Activated naive CD8-positive, alpha-beta T cell treated with anti-CD3 and anti-CD28 coated beads for 36 hours (primary cell): ENCODE results near the gene IGF2BP2. TPM values are rescaled to one million over a fixed set of nuclear protein-coding genes. Genes with fewer than 3 reads are reported as not detected.
"Not testable (repeated sequence)": the region's sequence is repeated elsewhere in the genome, so short reads cannot be mapped to it uniquely, and the experiment has no call there.

Experiments used
- DNase-seq: peaks from one replicate; pipeline ENCODE4 v3.0.0; 2021
- H3K27ac Mint-ChIP-seq: one replicate; pipeline ENCODE4 v1.8.0; 2022; ENCODE audit warnings: mild to moderate bottlenecking, moderate library complexity, mixed read lengths
- H3K27me3 Mint-ChIP-seq: one replicate; pipeline ENCODE4 v1.8.0; 2022; ENCODE audit warnings: mild to moderate bottlenecking, mixed read lengths
- H3K36me3 Mint-ChIP-seq: one replicate; pipeline ENCODE4 v1.8.0; 2021; ENCODE audit warnings: mild to moderate bottlenecking, mixed read lengths
- H3K4me1 Mint-ChIP-seq: one replicate; pipeline ENCODE4 v1.8.0; 2021; ENCODE audit warnings: mixed read lengths
- H3K4me3 Mint-ChIP-seq: one replicate; pipeline ENCODE4 v1.8.0; 2022; ENCODE audit warnings: mild to moderate bottlenecking, moderate library complexity, mixed read lengths
- H3K9me3 Mint-ChIP-seq: one replicate; pipeline ENCODE4 v1.8.0; 2022; ENCODE audit warnings: mixed read lengths
- total RNA-seq, 2 experiments: library from RNA; stranded (reverse); gene quantifications; one replicate each; pipeline ENCODE4 v1.2.3, GENCODE V29; 2021

IGF2BP2 gene
- under 1 TPM; 0.28 to 0.41 TPM for total RNA-seq

- Mint-ChIP-seq H3K4me3 (peak within 1 kb of the TSS; percentile 77), H3K27me3 (peaks cover 87% of the 10 kb centered on the region), H3K4me1 (peaks cover 2% of the 10 kb centered on the region), H3K9me3 (peaks cover 2% of the 10 kb centered on the region), H3K36me3 (no peaks in the 10 kb centered on the region), H3K27ac (no peak within 1 kb of the TSS)
- DNase-seq = peak; percentile 66
Observed at GRCh38 chr3:185825006-185825638, at the start of gene IGF2BP2. Gene IGF2BP2 (minus strand): TSS chr3:185825042. CDS start chr3:185824960, 82 bp downstream.

GRCh38 chr3:185874119-185874518 lies 49.3 kb upstream of the IGF2BP2 start:
- Mint-ChIP-seq H3K36me3 (no peaks in the 10 kb centered on the region), H3K9me3 (no peaks in the 10 kb centered on the region), H3K4me1 (no peaks in the 10 kb centered on the region), H3K4me3 (no peak overlapping the region), H3K27me3 (peaks cover 3% of the 10 kb centered on the region), H3K27ac (no peak overlapping the region)
- no peak for DNase-seq

DNA sequence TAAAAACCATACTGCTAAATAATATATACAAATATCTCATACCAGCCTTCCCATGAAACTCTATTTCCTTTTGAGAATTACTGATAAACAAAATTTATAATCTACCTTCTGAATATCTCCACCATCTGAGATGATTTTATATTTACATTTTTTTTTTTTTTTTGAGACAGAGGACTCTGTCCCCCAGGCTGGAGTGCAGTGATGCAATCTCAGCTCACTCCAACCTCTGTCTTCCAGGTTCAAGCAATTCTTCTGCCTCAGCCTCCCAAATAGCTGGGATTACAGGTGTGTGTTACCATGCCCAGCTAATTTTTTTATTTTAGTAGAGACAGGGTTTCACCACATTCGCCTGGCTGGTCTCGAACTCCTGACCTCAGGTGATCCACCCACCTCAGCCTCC lies 42.8 kb upstream of the IGF2BP2 start:
- H3K4me3 Mint-ChIP-seq = no peak overlapping the region
- H3K27me3 Mint-ChIP-seq = peaks cover 14% of the 10 kb centered on the region
- no peaks in the 10 kb centered on the region for H3K4me1 Mint-ChIP-seq
- no peak for DNase-seq
- peaks cover 1% of the 10 kb centered on the region for H3K9me3 Mint-ChIP-seq
- H3K27ac Mint-ChIP-seq = no peak overlapping the region
- no peaks in the 10 kb centered on the region for H3K36me3 Mint-ChIP-seq

DNA sequence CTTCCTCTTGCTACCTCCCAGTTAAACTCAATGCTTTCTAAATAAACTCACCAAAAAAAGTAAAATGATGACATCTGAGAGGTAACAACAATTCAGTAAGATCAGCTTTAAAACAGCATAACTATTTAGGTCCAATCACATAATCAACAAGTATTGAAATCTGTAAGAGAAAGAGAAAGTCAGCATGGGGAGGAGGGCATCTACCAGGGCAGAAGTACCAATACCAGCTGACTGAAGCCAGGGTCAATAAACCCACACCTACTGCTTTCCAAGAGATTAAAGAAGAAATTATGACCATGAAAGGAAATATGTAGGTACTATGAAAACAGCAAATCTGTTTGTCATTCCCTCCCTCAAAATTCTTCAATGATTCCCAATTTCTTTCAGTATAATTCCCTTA lies 42.2 kb upstream of the IGF2BP2 start:
- Mint-ChIP-seq H3K4me3 (no peak overlapping the region), H3K4me1 (no peaks in the 10 kb centered on the region)

GRCh38 chr3:185866555-185866954 lies 41.7 kb upstream of the IGF2BP2 start:
- no peak for DNase-seq
- H3K9me3 Mint-ChIP-seq = peaks cover 1% of the 10 kb centered on the region
- H3K4me3 Mint-ChIP-seq = no peak overlapping the region
- H3K4me1 Mint-ChIP-seq = no peaks in the 10 kb centered on the region
- no peak overlapping the region for H3K27ac Mint-ChIP-seq
- peaks cover 14% of the 10 kb centered on the region for H3K27me3 Mint-ChIP-seq
- H3K36me3 Mint-ChIP-seq = no peaks in the 10 kb centered on the region

More for the DNA sequence above, 42.2 kb upstream of the IGF2BP2 start:
- Mint-ChIP-seq H3K36me3 (no peaks in the 10 kb centered on the region), H3K27me3 (peaks cover 14% of the 10 kb centered on the region), H3K27ac (no peak overlapping the region), H3K9me3 (peaks cover 1% of the 10 kb centered on the region)
- no peak for DNase-seq

- no peak for DNase-seq
- H3K27me3 Mint-ChIP-seq = peaks cover 11% of the 10 kb centered on the region
- H3K36me3 Mint-ChIP-seq = no peaks in the 10 kb centered on the region
- no peak overlapping the region for H3K27ac Mint-ChIP-seq
- peaks cover 1% of the 10 kb centered on the region for H3K9me3 Mint-ChIP-seq
- H3K4me3 Mint-ChIP-seq = no peak overlapping the region
- H3K4me1 Mint-ChIP-seq = no peaks in the 10 kb centered on the region
Observed at GRCh38 chr3:185865247-185865646, 40.4 kb upstream of the IGF2BP2 start.

DNA sequence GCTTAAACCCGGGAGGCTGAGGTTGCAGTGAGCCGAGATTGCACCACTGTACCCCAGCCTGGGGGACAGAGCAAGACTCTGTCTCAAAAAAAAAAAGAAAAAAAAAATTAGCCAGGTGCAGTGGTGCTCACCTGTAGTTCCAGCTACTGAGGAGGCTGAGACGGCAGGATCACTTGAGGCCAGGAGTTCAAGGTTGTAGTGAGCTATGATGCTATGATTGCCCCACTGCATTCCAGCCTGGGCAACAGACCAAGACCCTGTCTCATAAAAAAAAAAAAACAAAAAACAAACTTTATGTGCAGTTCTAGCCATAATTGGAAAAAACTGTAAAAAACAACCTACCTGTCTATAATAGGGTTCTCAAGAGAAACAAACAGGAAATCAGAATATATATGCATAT lies 39.9 kb upstream of the IGF2BP2 start:
- H3K9me3 Mint-ChIP-seq = peaks cover 1% of the 10 kb centered on the region
- H3K4me3 Mint-ChIP-seq = no peak overlapping the region
- no peak overlapping the region for H3K27ac Mint-ChIP-seq
- H3K4me1 Mint-ChIP-seq = no peaks in the 10 kb centered on the region
- peaks cover 11% of the 10 kb centered on the region for H3K27me3 Mint-ChIP-seq
- no peak for DNase-seq
- no peaks in the 10 kb centered on the region for H3K36me3 Mint-ChIP-seq

GRCh38 chr3:185862920-185863319 lies 38.1 kb upstream of the IGF2BP2 start:
- H3K27me3 Mint-ChIP-seq = peaks cover 8% of the 10 kb centered on the region
- no peak overlapping the region for H3K27ac Mint-ChIP-seq
- no peaks in the 10 kb centered on the region for H3K9me3 Mint-ChIP-seq
- H3K36me3 Mint-ChIP-seq = no peaks in the 10 kb centered on the region
- H3K4me3 Mint-ChIP-seq = no peak overlapping the region
- DNase-seq = no peak
- no peaks in the 10 kb centered on the region for H3K4me1 Mint-ChIP-seq

DNA sequence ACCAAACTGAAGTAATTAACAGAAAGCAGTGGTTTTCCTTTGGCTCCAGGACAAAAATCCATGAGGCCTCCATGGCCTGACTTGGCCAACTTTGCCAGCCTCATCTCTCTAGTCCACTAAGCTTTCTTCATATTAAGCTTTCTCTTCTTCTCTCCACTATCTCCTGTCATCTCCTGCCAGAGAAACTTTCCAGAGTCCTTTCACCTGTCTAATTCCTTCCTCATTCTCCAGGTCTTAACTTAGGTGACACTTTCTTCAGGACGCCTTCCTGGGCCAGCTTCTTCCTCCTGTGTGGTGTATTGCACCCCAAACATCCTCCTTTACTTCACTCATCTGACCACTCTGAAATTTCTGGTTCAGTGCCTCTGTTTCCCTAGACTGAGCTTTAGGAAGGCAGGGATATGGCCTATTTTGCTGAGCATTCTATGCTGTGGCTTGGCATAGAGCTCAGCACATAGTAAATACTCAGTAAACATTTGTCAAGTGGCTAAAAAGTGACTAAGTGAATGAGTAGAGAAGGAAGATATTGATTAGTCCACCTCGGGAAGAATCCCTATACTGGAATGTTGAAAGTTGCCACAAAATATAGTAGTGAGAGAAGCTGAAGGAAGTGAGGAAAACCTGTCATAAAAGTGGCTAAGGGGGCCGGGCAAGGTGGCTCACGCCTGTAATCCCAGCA lies 34.6 kb upstream of the IGF2BP2 start:
- no peak overlapping the region for H3K27ac Mint-ChIP-seq
- DNase-seq = no peak
- H3K4me3 Mint-ChIP-seq = no peak overlapping the region
- H3K27me3 Mint-ChIP-seq = peaks cover 5% of the 10 kb centered on the region
- no peaks in the 10 kb centered on the region for H3K36me3 Mint-ChIP-seq
- peaks cover 7% of the 10 kb centered on the region for H3K9me3 Mint-ChIP-seq
- H3K4me1 Mint-ChIP-seq = no peaks in the 10 kb centered on the region

- H3K27me3 Mint-ChIP-seq = peaks cover 5% of the 10 kb centered on the region
- DNase-seq = no peak
- H3K27ac Mint-ChIP-seq = no peak overlapping the region
- H3K4me1 Mint-ChIP-seq = no peaks in the 10 kb centered on the region
- H3K36me3 Mint-ChIP-seq = no peaks in the 10 kb centered on the region
- peaks cover 7% of the 10 kb centered on the region for H3K9me3 Mint-ChIP-seq
- no peak overlapping the region for H3K4me3 Mint-ChIP-seq
Observed at GRCh38 chr3:185858502-185859225, 33.8 kb upstream of the IGF2BP2 start.

DNA sequence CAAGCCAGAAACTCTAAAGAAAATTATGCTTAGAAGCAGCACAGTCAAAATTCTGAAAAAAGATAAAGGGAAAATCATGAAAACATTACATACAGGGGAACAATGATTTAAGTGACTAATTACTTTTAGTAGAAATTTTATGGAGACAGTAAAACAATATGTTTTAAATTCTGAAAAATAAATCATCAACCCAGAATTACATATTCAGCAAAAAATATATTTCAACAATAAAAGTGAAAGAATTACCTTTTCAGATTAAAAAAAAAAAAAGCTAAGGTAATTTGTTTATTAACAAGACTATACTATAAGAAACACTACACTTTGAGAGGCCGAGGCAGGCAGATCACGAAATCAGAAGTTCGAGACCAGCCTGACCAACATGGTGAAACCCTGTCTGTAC lies 32.4 kb upstream of the IGF2BP2 start:
- no peak for DNase-seq
- H3K9me3 Mint-ChIP-seq = peaks cover 7% of the 10 kb centered on the region
- H3K4me1 Mint-ChIP-seq = no peaks in the 10 kb centered on the region
- H3K36me3 Mint-ChIP-seq = no peaks in the 10 kb centered on the region
- H3K4me3 Mint-ChIP-seq = no peak overlapping the region
- peaks cover 5% of the 10 kb centered on the region for H3K27me3 Mint-ChIP-seq
- no peak overlapping the region for H3K27ac Mint-ChIP-seq

DNA sequence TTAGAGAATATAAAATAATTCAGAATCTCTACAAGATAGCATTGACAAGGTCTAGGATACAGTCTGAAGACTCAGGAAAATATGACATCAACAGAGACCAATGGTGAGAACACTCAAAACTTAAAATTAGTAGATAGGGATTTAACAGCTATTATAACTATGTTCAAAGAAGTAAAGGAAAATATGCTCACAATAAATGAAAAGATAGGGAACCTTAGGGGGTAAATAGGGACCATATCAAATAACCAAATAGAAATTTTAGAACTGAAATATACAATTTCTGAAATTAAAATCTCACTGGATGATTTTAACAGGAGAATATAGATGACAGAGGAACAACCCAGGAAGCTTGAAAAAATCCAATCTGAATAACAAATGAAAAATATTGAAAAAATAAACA lies 31.8 kb upstream of the IGF2BP2 start:
- no peaks in the 10 kb centered on the region for H3K36me3 Mint-ChIP-seq
- H3K4me3 Mint-ChIP-seq = no peak overlapping the region
- DNase-seq = no peak

GRCh38 chr3:185853771-185854170 lies 28.9 kb upstream of the IGF2BP2 start:
- not testable (repeated sequence) for H3K27me3 Mint-ChIP-seq, H3K4me1 Mint-ChIP-seq, H3K36me3 Mint-ChIP-seq, DNase-seq, H3K4me3 Mint-ChIP-seq, H3K9me3 Mint-ChIP-seq, H3K27ac Mint-ChIP-seq

More for the DNA sequence above, 31.8 kb upstream of the IGF2BP2 start:
- Mint-ChIP-seq H3K27me3 (peaks cover 5% of the 10 kb centered on the region), H3K27ac (no peak overlapping the region), H3K9me3 (peaks cover 7% of the 10 kb centered on the region), H3K4me1 (no peaks in the 10 kb centered on the region)

DNA sequence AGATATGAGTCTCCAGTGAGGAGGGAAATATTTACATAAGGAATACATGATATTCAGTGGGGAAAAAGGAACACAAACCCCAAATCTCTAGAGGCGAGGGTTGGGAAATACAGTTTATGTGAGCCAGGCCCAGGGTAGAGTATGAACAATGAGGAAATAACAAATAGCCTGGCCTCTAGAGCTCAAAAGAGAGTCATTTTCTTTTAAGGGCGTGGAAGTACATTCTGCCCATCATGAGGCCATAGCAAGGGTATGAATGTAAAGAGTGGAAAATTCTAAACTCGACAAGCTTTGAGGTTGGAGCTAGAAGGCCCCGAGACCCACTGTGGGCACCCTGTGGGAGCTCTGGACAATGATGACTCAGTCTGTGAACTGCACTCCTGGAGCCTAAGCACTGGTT lies 27.8 kb upstream of the IGF2BP2 start:
- Mint-ChIP-seq H3K27ac (no peak overlapping the region), H3K27me3 (peaks cover 7% of the 10 kb centered on the region), H3K4me3 (no peak overlapping the region), H3K36me3 (no peaks in the 10 kb centered on the region), H3K9me3 (peaks cover 7% of the 10 kb centered on the region), H3K4me1 (no peaks in the 10 kb centered on the region)
- no peak for DNase-seq

DNA sequence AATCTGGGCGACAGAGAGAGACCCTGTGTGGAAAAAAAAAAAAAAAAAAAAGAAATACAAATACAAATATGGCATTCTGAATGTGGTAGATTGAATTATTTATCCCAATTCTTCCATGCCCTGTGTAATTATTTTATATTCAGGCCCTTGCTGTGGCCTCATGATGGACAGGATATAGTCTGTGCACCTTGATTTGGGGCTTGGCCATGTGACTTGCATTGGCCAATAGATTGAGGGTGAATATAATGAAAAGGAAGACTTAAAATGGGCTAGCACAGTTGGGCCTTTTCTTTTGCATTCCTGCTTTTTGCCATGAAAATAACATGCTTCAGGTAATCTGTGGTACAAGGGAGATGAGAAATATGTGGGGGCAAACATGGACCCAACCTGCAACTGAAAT lies 27.1 kb upstream of the IGF2BP2 start:
- no peak overlapping the region for H3K27ac Mint-ChIP-seq
- no peaks in the 10 kb centered on the region for H3K4me1 Mint-ChIP-seq
- no peaks in the 10 kb centered on the region for H3K36me3 Mint-ChIP-seq
- H3K4me3 Mint-ChIP-seq = no peak overlapping the region
- peaks cover 11% of the 10 kb centered on the region for H3K27me3 Mint-ChIP-seq
- H3K9me3 Mint-ChIP-seq = peaks cover 7% of the 10 kb centered on the region
- no peak for DNase-seq
